ENCODE data around the gene FBXL13. TPM values are rescaled to one million over a fixed set of nuclear protein-coding genes. Genes with fewer than 3 reads are reported as not detected.

FBXL13 gene
- total and polyA plus RNA-seq, 2 of the 8 experiments (the other 6 are each of a cell fraction or from before 2014, with no cell fraction given), result 1.2 to 2.8 TPM

DNA sequence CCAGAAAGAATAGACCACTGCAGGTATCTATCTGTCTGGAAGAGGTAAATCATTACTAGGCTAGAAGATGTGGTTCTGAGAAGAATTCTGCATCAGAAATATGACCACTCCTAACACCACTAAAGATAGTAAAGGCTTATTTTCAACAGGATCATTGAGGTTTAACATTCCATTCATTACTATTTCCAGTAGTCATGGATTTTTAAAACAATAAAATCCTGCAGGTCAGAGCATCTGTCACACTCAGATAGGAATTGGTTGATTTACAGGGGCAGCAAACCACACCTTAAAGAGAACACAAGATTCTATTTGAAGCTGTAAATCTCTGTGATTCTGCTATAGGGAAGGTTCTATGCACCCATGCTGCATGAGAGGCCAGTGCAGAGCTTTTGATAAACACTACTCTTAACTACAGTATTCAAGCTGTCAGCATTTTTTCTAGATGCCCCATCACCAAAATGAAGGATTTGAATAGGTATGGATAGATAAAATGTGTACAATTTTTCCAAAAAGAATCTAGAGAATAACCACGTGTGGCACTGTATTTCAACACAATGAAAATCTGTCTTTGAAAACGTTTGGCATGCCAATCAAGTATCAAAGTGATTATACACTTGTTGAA is 147.2 kb downstream of the FBXL13 start:
- FAIRE-seq (no peak), DNase-seq (ENCODE audit: low read depth in 1 of 2, low spot score in 2 of 2) (no peak)
- H2AFZ ChIP-seq (ENCODE audit: low read length), result no peak overlapping the region
- H3K23ac ChIP-seq (ENCODE audit: insufficient read length), result no peak overlapping the region
- no peak overlapping the region for H2BK5ac ChIP-seq (ENCODE audit: low read depth, low read length)
- no peak overlapping the region for H2BK120ac ChIP-seq (replicated peaks; ENCODE audit: low read depth, low read length)
- no peak overlapping the region for H3K27ac ChIP-seq (ENCODE audit: low read depth, low read length)
- no peak overlapping the region for H4K5ac ChIP-seq (ENCODE audit: insufficient read length, low read depth, low read length)
- no peaks in the 10 kb centered on the region for H3K36me3 ChIP-seq (ENCODE audit: control insufficient read depth in 2 of 4, insufficient read depth in 4 of 4, low read length in 3 of 4)
- POLR2A ChIA-PET (ENCODE audit: partially characterized antibody), result no interaction called here
- no peak overlapping the region for H3K18ac ChIP-seq (ENCODE audit: extremely low read depth, low read length)
- H3K4ac ChIP-seq (replicated peaks; ENCODE audit: insufficient read length, low read depth, low read length), result no peak overlapping the region
- H3K23me2 ChIP-seq (ENCODE audit: low read depth, low read length), result no peaks in the 10 kb centered on the region
- peaks cover 0 to 16% (median 5%) of the 10 kb centered on the region in 4 experiments; a peak in 1 of 7 replicates for H3K4me1 ChIP-seq (replicated peaks in 1 of 4; ENCODE audit: control insufficient read depth in 3 of 4, insufficient read depth in 4 of 4, low read length in 3 of 4)
- no peak overlapping the region for H2BK15ac ChIP-seq (ENCODE audit: low read length)
- H3K27me3 ChIP-seq (replicated peaks in 1 of 4; ENCODE audit: control insufficient read depth in 3 of 4, extremely low read depth in 1 of 4, insufficient read depth in 3 of 4, low read length in 3 of 4), result no peaks in the 10 kb centered on the region
- no peak overlapping the region for H3K9ac ChIP-seq (replicated peaks in 1 of 4; ENCODE audit: extremely low read depth in 1 of 4, low read depth in 3 of 4, low read length in 3 of 4)
- H4K91ac ChIP-seq (replicated peaks; ENCODE audit: insufficient read length, low read length), result no peak overlapping the region
- no peak overlapping the region for H2AK5ac ChIP-seq (ENCODE audit: low read depth, low read length)
- no peak overlapping the region for H2BK20ac ChIP-seq (ENCODE audit: low read length)
- CTCF ChIA-PET (ENCODE audit: partially characterized antibody), result interaction anchor here (0.9 to 2.1 kb wide), 4 partner anchors 8 to 138 kb away, joined by 3 to 6 read pairs (median 4); no protein-coding TSS in a partner anchor
- H4K20me1 ChIP-seq (replicated peaks in 1 of 2; ENCODE audit: control insufficient read depth in 1 of 2, insufficient read depth in 2 of 2, low read length in 2 of 2), result no peaks in the 10 kb centered on the region
- 60% methylated on average over 2 of the region's 2 CpGs; no CpG with 5 or more reads in 1 of the 2 experiments for WGBS, 2 experiments (ENCODE audit: extremely low coverage in 1 of 2, insufficient coverage in 1 of 2, insufficient read length in 1 of 2, insufficient replicate concordance in 2 of 2, low coverage in 1 of 2, low lambda C conversion rate in 2 of 2, missing lambda C conversion rate in 1 of 2)
- H3K56ac ChIP-seq (replicated peaks; ENCODE audit: insufficient read length, low read depth, low read length), result no peak overlapping the region
- H3K79me2 ChIP-seq (ENCODE audit: control insufficient read depth in 1 of 2, insufficient read depth in 2 of 2, low read length in 2 of 2), result no peaks in the 10 kb centered on the region
- H3K4me3 ChIP-seq (ENCODE audit: extremely low read depth in 1 of 4, insufficient read depth in 2 of 4, low read depth in 3 of 4, low read length in 4 of 4), result no peak overlapping the region
- no peak overlapping the region for H2BK12ac ChIP-seq (ENCODE audit: low read depth, low read length)
- H3K9me3 ChIP-seq (ENCODE audit: insufficient read depth in 2 of 2, low read depth in 1 of 2, low read length in 1 of 2), result no peaks in the 10 kb centered on the region
- no peak overlapping the region for H3K14ac ChIP-seq (ENCODE audit: insufficient read length)
- H4K8ac ChIP-seq (ENCODE audit: extremely low read depth, insufficient read depth, low read length), result no peak overlapping the region
- no peak overlapping the region for H3K4me2 ChIP-seq (ENCODE audit: insufficient read depth in 1 of 2, low read depth in 2 of 2, low read length in 2 of 2)
- H3K79me1 ChIP-seq (ENCODE audit: low read depth, low read length), result no peaks in the 10 kb centered on the region
- TF ChIP-seq TBP (IDR thresholded peaks at IDR 0.05; ENCODE audit: low read depth, low read length), result no peak
- no peak for TF ChIP-seq CREB1 (IDR thresholded peaks at IDR 0.05)
- TF ChIP-seq SIN3A (conservative IDR thresholded peaks at IDR 0.05 in 1 of 2, IDR thresholded peaks at IDR 0.05 in 1 of 2; ENCODE audit: low read depth in 1 of 2, low read length in 2 of 2), result no peak
- TF ChIP-seq TCF12 (IDR thresholded peaks at IDR 0.05; ENCODE audit: low read depth, low read length), result no peak
- no peak for TF ChIP-seq RXRA (IDR thresholded peaks at IDR 0.05; ENCODE audit: insufficient read depth, low read depth, low read length)
- no peak for TF ChIP-seq CHD1 (IDR thresholded peaks at IDR 0.05; ENCODE audit: low read depth, low read length)
- no peak for TF ChIP-seq KDM4A (IDR thresholded peaks at IDR 0.05; ENCODE audit: low read depth, low read length, severe bottlenecking)
- no peak for TF ChIP-seq NRF1 (IDR thresholded peaks at IDR 0.05; ENCODE audit: low read depth, low read length)
- TF ChIP-seq, protein P1, sequence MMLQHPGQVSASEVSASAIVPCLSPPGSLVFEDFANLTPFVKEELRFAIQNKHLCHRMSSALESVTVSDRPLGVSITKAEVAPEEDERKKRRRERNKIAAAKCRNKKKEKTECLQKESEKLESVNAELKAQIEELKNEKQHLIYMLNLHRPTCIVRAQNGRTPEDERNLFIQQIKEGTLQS (IDR thresholded peaks at IDR 0.05; ENCODE audit: insufficient read depth, low read depth, low read length), result no peak
- TF ChIP-seq RAD21 (IDR thresholded peaks at IDR 0.05 in 1 of 2, conservative IDR thresholded peaks at IDR 0.05 in 1 of 2; ENCODE audit: low read depth in 2 of 2, low read length in 2 of 2), result no peak
- TF ChIP-seq CBX5 (IDR thresholded peaks at IDR 0.05; ENCODE audit: low read depth, low read length), result no peak
- TF ChIP-seq EZH2 (IDR thresholded peaks at IDR 0.05; ENCODE audit: low read depth, low read length, severe bottlenecking), result no peak

Measured in H1 (cell line).